Central memory CD8-positive, alpha-beta T cell (primary cell): ENCODE measurements around the gene ARL3.
"Not testable (repeated sequence)": the region's sequence is repeated elsewhere in the genome, so short reads cannot be mapped to it uniquely, and the experiment has no call there.

Experiments
- ATAC-seq: fragments of 150-1000 bp; cut with Tn5 transposase; replicated peaks from 2 replicates; pipeline ENCODE4 v1.10.0; 2022; ENCODE audit warnings: mild to moderate bottlenecking, moderate FRiP score, moderate number of reproducible peaks; ENCODE audit not compliant: poor library complexity, severe bottlenecking; ENCODE audit errors: extremely low read depth
- DNase-seq, 2 donors: peaks; one replicate each; pipeline ENCODE4 v3.0.0; 2021; ENCODE audit warnings: low spot score in 2 of 2
- H3K27ac Mint-ChIP-seq: one replicate; pipeline ENCODE4 v1.8.0; 2022; ENCODE audit warnings: low read depth, mild to moderate bottlenecking, moderate library complexity, mixed read lengths
- H3K27me3 Mint-ChIP-seq: one replicate; pipeline ENCODE4 v1.8.0; 2022; ENCODE audit warnings: mixed read lengths
- H3K36me3 Mint-ChIP-seq: one replicate; pipeline ENCODE4 v1.8.0; 2022; ENCODE audit warnings: mild to moderate bottlenecking, moderate library complexity, mixed read lengths; ENCODE audit not compliant: insufficient read depth
- H3K4me1 Mint-ChIP-seq: one replicate; pipeline ENCODE4 v1.8.0; 2022; ENCODE audit warnings: mixed read lengths
- H3K4me3 Mint-ChIP-seq: one replicate; pipeline ENCODE4 v1.8.0; 2022; ENCODE audit warnings: mild to moderate bottlenecking, moderate library complexity, mixed read lengths
- H3K9me3 Mint-ChIP-seq: one replicate; pipeline ENCODE4 v1.8.0; 2022; ENCODE audit warnings: mixed read lengths

ARL3 gene, protein sequence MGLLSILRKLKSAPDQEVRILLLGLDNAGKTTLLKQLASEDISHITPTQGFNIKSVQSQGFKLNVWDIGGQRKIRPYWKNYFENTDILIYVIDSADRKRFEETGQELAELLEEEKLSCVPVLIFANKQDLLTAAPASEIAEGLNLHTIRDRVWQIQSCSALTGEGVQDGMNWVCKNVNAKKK

DNA sequence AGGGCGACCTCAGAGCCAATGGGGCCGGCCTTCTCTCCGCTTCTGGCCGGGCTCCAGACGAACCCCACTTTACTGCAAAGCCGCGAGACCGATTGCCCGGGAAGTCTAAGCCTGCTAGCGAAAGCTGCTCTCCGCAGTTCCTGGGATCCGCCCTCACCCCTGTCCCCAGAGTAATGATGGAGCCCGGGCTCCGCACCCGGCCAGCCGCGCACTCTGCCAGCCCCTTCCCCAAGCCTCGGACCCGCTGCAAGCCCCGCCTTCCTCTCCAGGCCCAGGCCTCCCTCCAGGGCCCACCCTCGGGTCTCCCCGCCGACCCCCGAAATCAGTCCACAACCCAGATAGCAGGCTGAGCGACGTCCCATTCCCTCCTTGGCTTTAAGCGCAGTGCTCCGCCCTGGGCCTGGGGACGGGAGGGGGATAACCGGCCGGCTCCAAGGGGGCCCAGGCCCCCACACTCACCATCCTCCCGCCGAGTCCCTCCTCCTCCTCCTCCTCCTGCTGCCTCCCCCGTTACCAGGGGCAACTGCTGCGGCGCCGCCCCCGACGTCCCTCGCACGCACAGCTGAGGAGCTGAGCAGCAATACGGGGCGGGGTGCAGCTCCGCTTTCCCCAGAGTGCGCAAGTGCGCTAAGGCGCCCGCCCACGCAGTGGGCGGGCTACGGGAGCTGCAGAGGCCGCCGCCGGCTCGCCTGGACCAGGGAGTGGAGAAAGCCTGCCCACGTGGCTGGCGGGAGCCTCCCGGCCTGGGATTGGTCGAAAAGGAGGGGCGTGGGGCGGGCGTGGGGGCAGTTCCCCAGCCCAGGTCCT, at the start of gene ARL3:
Gene ARL3 (minus strand): TSS at position 584 of the 807 bp plus-strand sequence. CDS start 122 bp downstream, at position 462.
- no peaks in the 10 kb centered on the region for H3K27me3 Mint-ChIP-seq
- no peaks in the 10 kb centered on the region for H3K9me3 Mint-ChIP-seq
- peaks cover 12% of the 10 kb centered on the region for H3K36me3 Mint-ChIP-seq
- ATAC-seq = peak; percentile 94
- peak within 1 kb of the TSS; percentile 97 for H3K4me3 Mint-ChIP-seq
- peaks cover 42% of the 10 kb centered on the region for H3K4me1 Mint-ChIP-seq
- peak; percentile 74 to 86 for DNase-seq
- H3K27ac Mint-ChIP-seq = peak within 1 kb of the TSS; percentile 93

DNA sequence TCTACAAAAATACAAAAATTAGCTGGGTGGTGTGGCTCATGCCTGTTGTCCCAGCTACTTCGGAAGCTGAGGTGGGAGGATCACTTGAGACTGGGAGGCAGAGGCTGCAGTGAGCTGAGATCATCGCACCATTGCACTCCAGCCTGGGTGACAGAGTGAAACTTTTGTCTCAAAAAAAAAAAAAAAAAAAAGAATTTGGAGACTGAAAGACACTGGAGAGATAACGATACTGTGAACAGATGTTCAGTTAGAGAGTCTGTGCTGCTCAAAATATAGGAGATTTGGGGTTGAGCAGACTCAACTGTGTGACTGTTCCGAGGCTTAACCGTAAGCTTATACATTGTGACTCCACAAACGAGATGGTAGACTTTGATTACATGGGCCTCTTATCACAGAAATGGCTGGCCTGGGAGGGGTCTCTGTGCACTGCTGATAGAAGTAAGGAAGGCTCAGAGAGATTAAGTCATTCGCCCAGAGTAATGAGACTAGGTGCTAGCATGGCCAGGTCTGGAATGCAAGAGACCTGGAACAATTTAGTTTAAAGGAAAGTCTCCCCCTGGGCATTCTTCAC, 48.9 kb upstream of the ARL3 start:
- Mint-ChIP-seq H3K27ac (peak overlapping the region; percentile 38), H3K36me3 (peaks cover 19% of the 10 kb centered on the region), H3K27me3 (no peaks in the 10 kb centered on the region), H3K4me3 (no peak overlapping the region), H3K4me1 (peaks cover 57% of the 10 kb centered on the region), H3K9me3 (no peaks in the 10 kb centered on the region)
- no peak for DNase-seq
- ATAC-seq = no peak

DNA sequence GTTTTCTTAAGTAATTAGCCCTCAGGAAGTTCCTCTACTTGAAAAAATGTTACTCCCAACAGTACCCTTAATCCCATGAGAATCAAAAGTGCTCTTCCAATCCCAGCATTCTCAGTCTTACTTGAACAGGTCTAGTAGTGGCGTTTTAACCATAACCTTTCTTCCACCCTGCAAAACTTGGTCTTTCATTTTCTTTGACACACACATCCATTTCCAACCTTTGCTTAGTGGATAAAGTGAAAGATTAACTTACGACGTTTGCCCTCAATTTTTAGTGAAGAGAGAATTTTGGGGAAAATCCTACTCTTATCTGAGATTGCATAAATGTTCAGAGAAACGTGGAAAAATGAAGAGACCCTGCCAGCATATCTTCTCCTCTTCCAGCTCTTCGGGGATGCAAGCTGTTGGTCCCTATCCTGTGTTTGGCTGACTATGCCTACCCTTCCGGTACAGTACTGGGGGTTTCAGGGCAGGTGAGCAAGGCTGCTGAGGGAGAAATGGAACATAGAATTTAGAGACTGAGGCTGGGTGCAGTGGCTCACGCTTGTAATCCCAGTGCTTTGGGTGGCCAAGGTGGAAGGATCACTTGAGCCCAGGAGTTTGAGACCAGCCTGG, 48.3 kb upstream of the ARL3 start:
- Mint-ChIP-seq H3K4me1 (peaks cover 53% of the 10 kb centered on the region), H3K27ac (peak overlapping the region; percentile 38), H3K27me3 (no peaks in the 10 kb centered on the region), H3K4me3 (no peak overlapping the region), H3K9me3 (no peaks in the 10 kb centered on the region), H3K36me3 (peaks cover 17% of the 10 kb centered on the region)
- ATAC-seq = no peak
- DNase-seq = no peak

DNA sequence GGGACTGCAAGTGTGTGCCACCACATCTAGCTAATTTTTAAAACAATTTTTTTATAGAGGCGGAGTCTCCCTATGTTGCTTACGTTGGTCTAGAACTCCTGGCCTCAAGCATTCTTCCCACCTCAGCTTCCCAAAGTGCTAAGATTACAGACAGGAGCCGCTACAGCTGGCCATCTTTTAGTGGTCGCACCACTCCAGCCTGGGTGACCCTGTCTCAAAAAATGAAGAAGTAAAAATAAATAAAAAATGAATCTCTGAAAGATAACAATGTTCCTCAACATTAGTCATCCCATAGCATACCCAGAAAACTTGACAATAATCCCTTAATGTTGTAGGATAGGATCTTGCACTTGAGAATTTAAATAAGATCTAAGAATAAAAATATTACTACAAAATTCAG, 47.8 kb upstream of the ARL3 start:
- H3K36me3 Mint-ChIP-seq = peaks cover 17% of the 10 kb centered on the region
- ATAC-seq = no peak
- no peak for DNase-seq
- no peaks in the 10 kb centered on the region for H3K27me3 Mint-ChIP-seq
- H3K27ac Mint-ChIP-seq = peak overlapping the region; percentile 38
- H3K9me3 Mint-ChIP-seq = no peaks in the 10 kb centered on the region
- no peak overlapping the region for H3K4me3 Mint-ChIP-seq
- H3K4me1 Mint-ChIP-seq = peaks cover 47% of the 10 kb centered on the region

DNA sequence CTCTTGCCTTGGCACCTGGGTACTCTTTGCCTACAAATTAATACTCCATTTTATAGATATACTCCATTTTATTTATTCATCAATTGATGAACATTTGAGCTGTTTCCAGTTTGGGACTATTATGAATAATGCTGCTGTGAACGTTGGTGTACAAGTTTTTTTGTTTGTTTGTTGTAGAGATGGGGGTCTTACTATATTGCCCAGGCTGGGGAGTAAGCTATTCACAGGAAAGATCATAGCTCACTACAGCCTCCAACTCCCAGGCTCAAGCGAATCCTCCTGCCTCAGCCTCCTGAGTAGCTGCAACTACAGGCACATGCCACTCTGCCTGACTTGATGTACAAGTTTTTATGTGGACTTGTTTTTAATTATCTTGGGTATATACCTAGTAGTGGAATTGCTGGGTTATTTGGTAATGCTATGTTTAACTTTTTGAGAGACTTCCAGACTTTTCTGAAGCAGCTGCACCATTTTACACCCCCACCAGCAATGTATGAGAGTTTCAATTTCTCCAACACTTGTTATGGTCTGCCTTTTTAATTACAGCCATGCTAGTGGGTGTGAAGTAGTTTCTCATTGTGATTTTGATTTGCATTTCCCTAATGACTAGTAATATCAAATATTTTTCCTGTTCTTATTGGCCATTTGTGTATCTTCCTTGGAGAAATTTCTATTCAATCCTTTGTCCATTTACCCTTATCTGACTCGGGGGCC, 45.5 kb upstream of the ARL3 start:
- Mint-ChIP-seq H3K27me3 (no peaks in the 10 kb centered on the region), H3K4me1 (peaks cover 35% of the 10 kb centered on the region), H3K36me3 (peaks cover 17% of the 10 kb centered on the region), H3K4me3 (no peak overlapping the region), H3K9me3 (no peaks in the 10 kb centered on the region), H3K27ac (no peak overlapping the region)
- no peak for DNase-seq
- ATAC-seq = no peak

DNA sequence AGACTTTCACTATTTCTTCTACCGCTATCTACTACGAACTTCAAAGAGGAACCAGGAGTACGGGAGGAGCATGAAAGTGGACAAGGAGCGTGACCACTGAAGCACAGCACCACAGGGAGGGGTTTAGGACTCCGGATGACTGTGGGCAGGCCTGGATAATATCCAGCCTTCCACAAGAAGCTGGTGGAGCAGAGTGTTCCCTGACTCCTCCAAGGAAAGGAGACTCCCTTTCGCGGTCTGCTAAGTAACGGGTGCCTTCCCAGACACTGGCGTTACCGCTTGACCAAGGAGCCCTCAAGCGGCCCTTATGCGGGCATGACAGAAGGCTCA, 44.7 kb upstream of the ARL3 start:
- not testable (repeated sequence) for DNase-seq, H3K4me3 Mint-ChIP-seq, ATAC-seq, H3K9me3 Mint-ChIP-seq, H3K27me3 Mint-ChIP-seq, H3K27ac Mint-ChIP-seq
- peaks cover 15% of the 10 kb centered on the region for H3K36me3 Mint-ChIP-seq
- H3K4me1 Mint-ChIP-seq = peaks cover 29% of the 10 kb centered on the region

DNA sequence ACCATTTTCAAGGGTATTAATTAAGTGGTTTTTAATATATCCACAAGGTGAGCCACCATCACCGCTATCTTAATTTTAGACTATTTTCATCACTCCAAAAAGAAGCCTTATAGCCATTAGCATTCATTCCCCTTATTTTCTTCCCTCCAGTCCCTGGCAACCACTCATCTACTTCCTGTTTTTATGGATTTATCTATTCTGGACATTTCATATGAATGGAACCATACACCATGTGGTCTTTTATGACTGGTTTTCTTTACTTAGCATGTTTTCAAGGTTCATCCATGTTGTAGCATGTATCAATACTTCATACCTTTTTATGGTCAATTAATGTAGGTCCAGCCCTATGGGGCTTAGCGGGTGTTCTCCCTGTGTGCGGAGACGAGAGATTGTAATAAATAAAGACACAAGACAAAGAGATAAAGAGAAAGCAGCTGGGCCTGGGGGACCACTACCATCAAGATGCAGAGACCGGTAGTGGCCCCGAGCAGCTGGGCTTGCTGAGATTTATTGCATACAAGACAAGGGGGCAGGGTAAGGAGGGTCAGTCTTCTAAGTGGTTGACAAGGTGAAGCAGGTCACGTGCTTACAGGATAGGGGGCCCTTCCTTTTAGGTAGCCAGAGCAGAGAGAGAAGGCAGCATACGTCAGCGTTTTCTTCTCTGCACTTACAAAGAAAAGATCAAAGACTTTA, 44.2 kb upstream of the ARL3 start:
- H3K27ac Mint-ChIP-seq = no peak overlapping the region
- DNase-seq = no peak
- H3K4me3 Mint-ChIP-seq = no peak overlapping the region
- no peaks in the 10 kb centered on the region for H3K9me3 Mint-ChIP-seq
- H3K27me3 Mint-ChIP-seq = no peaks in the 10 kb centered on the region
- H3K4me1 Mint-ChIP-seq = peaks cover 33% of the 10 kb centered on the region
- peaks cover 15% of the 10 kb centered on the region for H3K36me3 Mint-ChIP-seq
- ATAC-seq = no peak

DNA sequence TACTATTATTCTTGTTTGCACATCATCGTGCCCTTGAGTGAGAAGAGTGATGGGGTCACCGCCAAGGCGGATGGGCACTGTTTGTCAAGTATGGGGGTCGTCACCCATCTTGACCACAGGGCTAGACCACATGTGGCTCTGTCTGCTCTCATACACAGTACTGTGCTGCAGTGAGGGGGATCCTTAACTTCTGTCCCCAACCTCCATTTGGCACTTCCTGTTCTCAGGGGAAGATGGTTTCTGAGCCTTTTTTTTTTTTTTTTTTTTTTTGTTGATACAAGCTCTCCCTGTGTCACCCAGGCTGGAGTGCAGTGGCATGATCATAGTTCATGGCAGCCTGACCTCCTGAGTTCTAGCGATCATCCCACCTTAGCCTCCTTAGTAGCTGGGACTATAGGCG, 43.1 kb upstream of the ARL3 start:
- H3K27ac Mint-ChIP-seq = no peak overlapping the region
- H3K4me1 Mint-ChIP-seq = peaks cover 37% of the 10 kb centered on the region
- ATAC-seq (no peak), DNase-seq (no peak)
- H3K4me3 Mint-ChIP-seq = no peak overlapping the region
- H3K36me3 Mint-ChIP-seq = peaks cover 16% of the 10 kb centered on the region
- H3K9me3 Mint-ChIP-seq = no peaks in the 10 kb centered on the region
- no peaks in the 10 kb centered on the region for H3K27me3 Mint-ChIP-seq

DNA sequence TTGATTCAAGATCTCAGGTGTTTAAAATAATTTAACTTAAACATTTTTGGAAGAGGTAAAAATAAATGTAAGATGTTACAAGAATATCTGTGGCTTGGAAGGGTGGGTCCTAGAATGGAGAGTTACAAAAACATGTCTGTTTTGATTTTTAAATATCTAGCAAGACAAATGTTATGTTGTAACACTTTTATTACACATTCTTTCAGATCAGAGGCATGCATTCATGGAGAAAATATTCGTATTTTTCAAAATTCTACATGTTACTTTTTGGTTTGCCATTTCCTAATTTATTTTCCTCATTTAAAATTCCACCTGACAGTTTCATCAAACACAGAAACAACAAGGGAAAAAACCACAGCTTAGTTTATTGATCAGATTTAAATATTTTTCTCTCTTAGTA, 39.5 kb upstream of the ARL3 start:
- no peaks in the 10 kb centered on the region for H3K9me3 Mint-ChIP-seq
- DNase-seq (no peak), ATAC-seq (no peak)
- H3K36me3 Mint-ChIP-seq = peaks cover 15% of the 10 kb centered on the region
- no peaks in the 10 kb centered on the region for H3K27me3 Mint-ChIP-seq
- no peak overlapping the region for H3K27ac Mint-ChIP-seq
- H3K4me3 Mint-ChIP-seq = no peak overlapping the region
- H3K4me1 Mint-ChIP-seq = peaks cover 44% of the 10 kb centered on the region

DNA sequence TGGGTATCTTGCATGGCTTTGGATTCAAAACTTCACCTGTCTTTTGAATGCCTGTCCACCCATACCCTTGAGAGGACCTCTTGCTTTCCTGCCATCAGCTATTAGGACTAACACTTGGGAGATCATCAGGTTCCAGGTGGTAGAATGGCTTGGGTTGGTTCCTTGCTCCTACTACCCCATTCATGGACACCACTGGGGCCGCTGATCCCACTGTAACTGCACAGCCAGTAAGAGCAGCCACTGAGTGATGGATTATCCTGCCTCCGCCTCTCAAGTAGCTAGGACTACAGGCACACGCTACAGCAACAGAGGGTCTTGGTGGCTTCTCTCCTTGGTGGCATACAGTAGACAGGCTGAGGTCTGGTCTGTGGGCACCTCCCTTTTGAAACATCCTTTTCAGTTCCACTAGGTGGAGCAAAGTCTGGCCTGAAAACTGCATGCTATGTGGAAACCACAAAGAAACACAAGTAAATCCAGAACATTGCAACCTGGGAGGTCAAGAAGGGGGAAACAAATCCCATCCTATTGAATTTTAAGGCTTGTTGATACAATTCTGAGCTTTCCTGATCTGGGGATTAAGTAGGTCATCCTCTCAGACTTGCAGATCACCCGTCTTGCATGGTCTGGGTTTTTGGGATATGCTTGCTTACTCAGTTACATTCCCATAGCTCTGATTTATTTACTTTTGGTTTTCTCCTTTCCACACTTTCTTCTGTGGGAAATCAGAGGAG, 38.9 kb upstream of the ARL3 start:
- Mint-ChIP-seq H3K9me3 (no peaks in the 10 kb centered on the region), H3K27me3 (no peaks in the 10 kb centered on the region), H3K4me3 (no peak overlapping the region), H3K27ac (no peak overlapping the region), H3K36me3 (peaks cover 13% of the 10 kb centered on the region), H3K4me1 (peaks cover 44% of the 10 kb centered on the region)
- ATAC-seq = peak; percentile 67
- no peak for DNase-seq

DNA sequence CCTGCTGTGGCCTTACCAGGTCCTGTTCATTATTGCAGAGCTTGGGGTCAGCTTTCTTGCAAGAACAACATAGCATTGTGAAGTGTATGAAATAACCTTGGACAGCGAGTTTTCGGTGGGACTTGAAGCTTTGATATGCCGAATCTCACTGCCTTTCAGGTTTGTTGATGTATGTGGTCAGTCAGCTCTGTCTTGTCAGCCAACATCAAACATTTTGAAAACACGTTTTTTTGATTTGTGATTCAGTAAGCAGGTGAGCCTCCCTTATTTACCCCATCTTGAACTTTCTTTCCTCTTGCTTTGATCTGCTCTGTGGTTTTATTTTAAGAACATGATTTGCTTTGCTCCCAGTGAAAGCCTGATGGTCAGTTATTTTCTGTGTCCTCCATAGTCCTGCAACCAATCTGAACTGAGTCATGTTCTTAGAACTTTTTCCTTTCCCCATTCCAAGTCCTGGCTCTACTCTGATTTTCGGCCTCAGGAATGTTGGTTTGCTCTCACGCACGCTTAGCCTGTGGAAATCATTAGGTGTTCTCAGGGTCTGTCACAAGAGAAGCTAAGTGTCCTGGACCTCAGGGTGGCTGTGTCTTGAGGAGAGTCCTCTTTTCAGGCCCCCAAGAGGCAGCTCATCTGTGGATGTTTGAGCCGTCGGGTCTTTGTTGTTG, 38.2 kb upstream of the ARL3 start:
- H3K4me1 Mint-ChIP-seq = peaks cover 43% of the 10 kb centered on the region
- no peak overlapping the region for H3K27ac Mint-ChIP-seq
- DNase-seq (no peak), ATAC-seq (no peak)
- H3K9me3 Mint-ChIP-seq = no peaks in the 10 kb centered on the region
- no peaks in the 10 kb centered on the region for H3K27me3 Mint-ChIP-seq
- H3K36me3 Mint-ChIP-seq = peaks cover 15% of the 10 kb centered on the region
- no peak overlapping the region for H3K4me3 Mint-ChIP-seq
